DND-41 (cell line): ENCODE measurements around the gene COL4A6.

Source experiments
- ATAC-seq: fragments of 200-7000 bp; cut with Tn5 transposase; 3 replicates; pipeline ENCODE4 v1.9.1; 2021; ENCODE audit warnings: low read depth; ENCODE audit not compliant: insufficient read depth
- DNase-seq: peaks from one replicate; pipeline ENCODE4 v3.0.0-alpha.2; 2020
- H2AFZ ChIP-seq: 2 replicates; pipeline ENCODE4 v1.6.0; 2012; ENCODE audit warnings: low read depth, low read length
- H3K27ac ChIP-seq: 2 replicates; pipeline ENCODE4 v1.5.1; 2012; ENCODE audit warnings: low read length, inconsistent platforms
- H3K27me3 ChIP-seq: fragments of 200-600 bp; sonication (generic); 2 replicates; pipeline ENCODE4 v1.6.0; 2012; ENCODE audit warnings: low read length, mild to moderate bottlenecking, inconsistent platforms; ENCODE audit not compliant: insufficient read depth, poor library complexity
- H3K36me3 ChIP-seq: 2 replicates; pipeline ENCODE4 v1.5.1; 2012; ENCODE audit warnings: low read length, inconsistent platforms; ENCODE audit not compliant: insufficient read depth
- H3K4me1 ChIP-seq: 2 replicates; pipeline ENCODE4 v1.5.1; 2012; ENCODE audit warnings: mild to moderate bottlenecking, low read length; ENCODE audit not compliant: insufficient read depth
- H3K4me2 ChIP-seq: 2 replicates; pipeline ENCODE4 v1.6.0; 2012; ENCODE audit warnings: mild to moderate bottlenecking, moderate library complexity, low read length, inconsistent platforms; ENCODE audit not compliant: insufficient read depth
- H3K4me3 ChIP-seq, 2 experiments: fragments of 200-600 bp in 1 of 2; shearing (Covaris generic) in 1 of 2; 2 replicates each; pipeline ENCODE4 v1.5.1; 2012 to 2016; ENCODE audit warnings: inconsistent platforms in 2 of 2, low read length in 2 of 2, mild to moderate bottlenecking in 2 of 2, low read depth in 1 of 2, moderate library complexity in 1 of 2
- H3K79me2 ChIP-seq: 2 replicates; pipeline ENCODE4 v1.6.0; 2012; ENCODE audit warnings: low read length, inconsistent platforms; ENCODE audit not compliant: insufficient read depth
- H3K9ac ChIP-seq: 2 replicates; pipeline ENCODE4 v1.6.0; 2012; ENCODE audit warnings: low read depth, mild to moderate bottlenecking, inconsistent platforms, low read length, moderate library complexity
- H3K9me3 ChIP-seq: 2 replicates; pipeline ENCODE4 v1.5.1; 2012; ENCODE audit warnings: low read length, moderate library complexity, mild to moderate bottlenecking, inconsistent platforms; ENCODE audit not compliant: insufficient read depth, severe bottlenecking
- H4K20me1 ChIP-seq: 2 replicates; pipeline ENCODE4 v1.6.0; 2012; ENCODE audit warnings: low read length; ENCODE audit not compliant: insufficient read depth
- CTCF ChIP-seq: IDR thresholded peaks from 2 replicates; pipeline ENCODE4 v1.5.1; 2012; ENCODE audit warnings: borderline replicate concordance, low read length, moderate library complexity, mild to moderate bottlenecking; ENCODE audit not compliant: poor library complexity, severe bottlenecking; ENCODE audit errors: extremely low read depth
- EZH2 ChIP-seq: IDR thresholded peaks from 3 replicates; pipeline ENCODE4 v1.6.1; 2012; ENCODE audit warnings: borderline replicate concordance, low read depth, mild to moderate bottlenecking, moderate library complexity, low read length, inconsistent platforms; ENCODE audit not compliant: severe bottlenecking

COL4A6 gene

GRCh38 chrX:108362026-108362425, 76.2 kb downstream of the COL4A6 start:
- DNase-seq (no peak), ATAC-seq (no peak)
- no peaks in the 10 kb centered on the region for H3K9me3 ChIP-seq
- TF ChIP-seq EZH2 (no peak), CTCF (no peak)
- no peak overlapping the region for H3K4me2 ChIP-seq
- H3K79me2 ChIP-seq = no peaks in the 10 kb centered on the region
- H3K36me3 ChIP-seq = no peaks in the 10 kb centered on the region
- no peak overlapping the region for H2AFZ ChIP-seq
- H4K20me1 ChIP-seq = no peaks in the 10 kb centered on the region
- H3K4me3 ChIP-seq = no peak overlapping the region
- H3K4me1 ChIP-seq = no peaks in the 10 kb centered on the region
- no peaks in the 10 kb centered on the region for H3K27me3 ChIP-seq
- no peak overlapping the region for H3K9ac ChIP-seq
- H3K27ac ChIP-seq = no peak overlapping the region

- Histone ChIP-seq H3K79me2 (no peaks in the 10 kb centered on the region), H3K4me1 (no peaks in the 10 kb centered on the region), H3K4me2 (no peak overlapping the region), H3K9ac (no peak overlapping the region), H3K9me3 (no peaks in the 10 kb centered on the region), H3K36me3 (no peaks in the 10 kb centered on the region), H2AFZ (no peak overlapping the region), H3K27ac (no peak overlapping the region), H3K27me3 (no peaks in the 10 kb centered on the region), H4K20me1 (no peaks in the 10 kb centered on the region), H3K4me3 (no peak overlapping the region)
- DNase-seq (no peak), ATAC-seq (no peak)
- TF ChIP-seq EZH2 (no peak), CTCF (no peak)
Measured at GRCh38 chrX:108361316-108361715, 76.9 kb downstream of the COL4A6 start.

GRCh38 chrX:108359806-108360602, 78.2 kb downstream of the COL4A6 start:
- H3K9me3 ChIP-seq = no peaks in the 10 kb centered on the region
- no peak overlapping the region for H3K27ac ChIP-seq
- no peaks in the 10 kb centered on the region for H3K4me1 ChIP-seq
- H3K79me2 ChIP-seq = no peaks in the 10 kb centered on the region
- H3K27me3 ChIP-seq = no peaks in the 10 kb centered on the region
- no peaks in the 10 kb centered on the region for H3K36me3 ChIP-seq
- H3K9ac ChIP-seq = no peak overlapping the region
- TF ChIP-seq CTCF = no peak
- no peak for TF ChIP-seq EZH2
- H3K4me3 ChIP-seq = no peak overlapping the region
- H3K4me2 ChIP-seq = no peak overlapping the region
- ATAC-seq (no peak), DNase-seq (no peak)
- H2AFZ ChIP-seq = no peak overlapping the region
- H4K20me1 ChIP-seq = no peaks in the 10 kb centered on the region

- Histone ChIP-seq H3K27me3 (no peaks in the 10 kb centered on the region), H3K9me3 (no peaks in the 10 kb centered on the region), H2AFZ (no peak overlapping the region), H3K27ac (no peak overlapping the region), H3K9ac (no peak overlapping the region), H3K36me3 (no peaks in the 10 kb centered on the region), H3K79me2 (no peaks in the 10 kb centered on the region), H4K20me1 (no peaks in the 10 kb centered on the region), H3K4me1 (no peaks in the 10 kb centered on the region), H3K4me3 (no peak overlapping the region), H3K4me2 (no peak overlapping the region)
- no peak for DNase-seq
- TF ChIP-seq EZH2 (no peak), CTCF (no peak)
- ATAC-seq = no peak
Measured at GRCh38 chrX:108353452-108353851, 84.8 kb downstream of the COL4A6 start.
